GM12878 (cell line): Measurements from ENCODE around the gene PTK7. TPM values are rescaled to one million over a fixed set of nuclear protein-coding genes. Genes with fewer than 3 reads are reported as not detected.
A peak's percentile ranks its signal among the peaks of the same experiment; 100 is the strongest.

Source experiments
- ATAC-seq: fragments of 200-7000 bp; cut with Tn5 transposase; 3 replicates; pipeline ENCODE4 v1.9.1; 2020; ENCODE audit warnings: mild to moderate bottlenecking, moderate library complexity
- BruUV-seq: library from RNA; stranded (reverse); fragments of 400-500 nt; replicated peaks from 2 replicates; lab custom pipeline; 2021; lab: Mats Ljungman, UMichigan
- CTCF ChIA-PET: fragments of 300-600 bp; sonication (Branson Sonifier 250); formaldehyde crosslinking; extraction: SDS; loops from one replicate; lab custom pipeline; 2021; ENCODE audit warnings: inconsistent platforms; lab: Yijun Ruan, JAX
- POLR2A ChIA-PET: fragments of 350-600 bp; formaldehyde crosslinking; extraction: SDS; loops from one replicate; lab custom pipeline; 2021; ENCODE audit warnings: inconsistent platforms; lab: Charles Lee
- RAD21 ChIA-PET: fragments of 300-600 bp; sonication (Branson Sonifier 250); formaldehyde crosslinking; loops from one replicate; lab custom pipeline; 2023; ENCODE audit warnings: antibody characterized with exemption; ENCODE audit not compliant: unreplicated experiment; lab: Charles Lee
- SMC1A ChIA-PET: fragments of 300-600 bp; sonication (Branson Sonifier 250); formaldehyde crosslinking; loops from one replicate; lab custom pipeline; 2023; ENCODE audit not compliant: unreplicated experiment, uncharacterized antibody; lab: Charles Lee
- DNase-seq: peaks from one replicate; pipeline ENCODE4 v3.0.0-alpha.2; 2011; ENCODE audit warnings: low read depth, low spot score
- FAIRE-seq: peaks from 3 replicates; lab custom pipeline; 2011; peaks lifted over from hg19 to GRCh38; lab: Jason Lieb, UNC
- H2AFZ ChIP-seq: 2 replicates; pipeline ENCODE4 v1.6.0; 2011; ENCODE audit warnings: low read depth, low read length, control low read depth; ENCODE audit not compliant: control insufficient read depth
- H3K27ac ChIP-seq: 2 replicates; pipeline ENCODE4 v1.5.1; 2011; ENCODE audit warnings: control low read depth; ENCODE audit not compliant: control insufficient read depth, insufficient read depth
- H3K27me3 ChIP-seq, 2 experiments: replicated peaks in 1 of 2; 2 replicates each; pipeline versions ENCODE4 v1.6.0 to v1.6.1; 2011; ENCODE audit warnings: low read length in 1 of 2; ENCODE audit not compliant: control insufficient read depth in 2 of 2, insufficient read depth in 2 of 2
- H3K36me3 ChIP-seq, 2 experiments: 2 replicates each; pipeline ENCODE4 v1.5.1; 2011; ENCODE audit warnings: low read length in 1 of 2; ENCODE audit not compliant: control insufficient read depth in 2 of 2, insufficient read depth in 2 of 2
- H3K4me1 ChIP-seq: 2 replicates; pipeline ENCODE4 v1.6.1; 2011; ENCODE audit warnings: mild to moderate bottlenecking, low read length, moderate library complexity, mixed read lengths; ENCODE audit not compliant: control insufficient read depth, insufficient read depth
- H3K4me2 ChIP-seq: 2 replicates; pipeline ENCODE4 v1.6.0; 2011; ENCODE audit warnings: control low read depth; ENCODE audit not compliant: control insufficient read depth, insufficient read depth
- H3K4me3 ChIP-seq: fragments of 200-600 bp; sonication (generic); 2 replicates; pipeline ENCODE4 v1.5.1; 2016
- H3K79me2 ChIP-seq: 2 replicates; pipeline ENCODE4 v1.6.0; 2011; ENCODE audit warnings: low read length; ENCODE audit not compliant: control insufficient read depth, insufficient read depth
- H3K9ac ChIP-seq: 2 replicates; pipeline ENCODE4 v1.8.0; 2011; ENCODE audit warnings: low read length, control low read depth, mixed read lengths; ENCODE audit not compliant: control insufficient read depth, insufficient read depth
- H3K9me3 ChIP-seq: replicated peaks from 3 replicates; pipeline ENCODE4 v1.5.1; 2011; ENCODE audit warnings: mild to moderate bottlenecking, low read length; ENCODE audit not compliant: control insufficient read depth, insufficient read depth
- H4K20me1 ChIP-seq: 2 replicates; pipeline ENCODE4 v1.6.0; 2011; ENCODE audit not compliant: control insufficient read depth, insufficient read depth
- CBX3 ChIP-seq: fragments of 200-600 bp; sonication (generic); IDR thresholded peaks from 2 replicates; pipeline ENCODE4 v1.6.1; 2016; ENCODE audit warnings: low read depth, borderline replicate concordance
- ESRRA ChIP-seq: IDR thresholded peaks from 2 replicates; pipeline ENCODE4 v1.6.1; 2012; ENCODE audit warnings: mild to moderate bottlenecking, low read length, improper control_type of control experiment
- GATAD2B ChIP-seq: fragments of 450-650 bp; conservative IDR thresholded peaks from 2 replicates; pipeline ENCODE4 v1.6.1; 2017; ENCODE audit warnings: low read depth, mild to moderate bottlenecking, moderate library complexity
- HCFC1 ChIP-seq: fragments of 150-350 bp; IDR thresholded peaks from 2 replicates; pipeline ENCODE4 v1.6.1; 2014; ENCODE audit warnings: low read length
- MTA3 ChIP-seq: IDR thresholded peaks from 2 replicates; pipeline ENCODE4 v1.6.1; 2012; ENCODE audit warnings: low read length, inconsistent platforms, borderline replicate concordance
- RBBP5 ChIP-seq: fragments of 200-600 bp; sonication (generic); conservative IDR thresholded peaks from 2 replicates; pipeline ENCODE4 v1.6.1; 2016
- WGBS: methylation state at CpG from one replicate; pipeline ENCODE4 v1.1.6; 2016; ENCODE audit warnings: low lambda C conversion rate; ENCODE audit not compliant: insufficient replicate concordance, insufficient coverage; ENCODE audit errors: missing lambda C conversion rate; 5-methylcytosine and 5-hydroxymethylcytosine counted together
- in situ Hi-C: fragments of 300-500 bp; cut with MboI; formaldehyde crosslinking; loops from 9 replicates; pipeline ENCODE4 v1.14.3; 2018; ENCODE audit warnings: mixed read lengths
- intact Hi-C: fragments of 100-400 bp; cut with micrococcal nuclease; formaldehyde crosslinking; loops from one replicate; pipeline ENCODE4 v1.14.2; 2022; ENCODE audit not compliant: unreplicated experiment
- polyA plus RNA-seq, 11 experiments: library from polyadenylated mRNA; depleted of rRNA in 4 of 11; unstranded in 6 of 11; stranded (reverse) in 5 of 11; fragments of >200 nt; fragmentation: Nextera tagmentation in 4 of 11; fragmentation: Illumina TruSeq in 1 of 11; extraction: Ambion mirVana in 4 of 11; extraction: Trizol in 1 of 11; gene quantifications; 1 replicate in 1 of 11; 2 replicates in 10 of 11; pipeline versions ENCODE4 v1.2.1 to v1.2.3, GENCODE V29; 2011 to 2016; ENCODE audit warnings: inconsistent platforms in 2 of 11, missing spikeins in 2 of 11, low read depth in 1 of 11
- total RNA-seq, 4 experiments: library from RNA; depleted of rRNA in 3 of 4; stranded (reverse); fragments of >200 nt in 3 of 4; fragmentation: Illumina TruSeq in 1 of 4; extraction: Trizol in 1 of 4; gene quantifications; 2 replicates each; pipeline versions ENCODE4 v1.2.1 to v1.2.3, GENCODE V29; 2013 to 2021
- TF ChIP-seq, protein P1 (sequence below): IDR thresholded peaks from 2 replicates; pipeline ENCODE4 v1.6.1; 2011; ENCODE audit warnings: borderline replicate concordance, low read depth, mild to moderate bottlenecking, moderate library complexity, mixed read lengths, low read length; ENCODE audit not compliant: insufficient read depth; ENCODE audit errors: extremely low read length
- TF ChIP-seq, protein P2 (sequence below): fragments of 150-350 bp; IDR thresholded peaks from 2 replicates; pipeline ENCODE4 v1.6.1; 2014; ENCODE audit warnings: mild to moderate bottlenecking, low read depth, low read length

PTK7 gene
- total and polyA plus RNA-seq, 10 of the 15 experiments (the other 5 are each of a cell fraction or from before 2014, with no cell fraction given), result 0.18 to 14.4 (median 3.3) TPM; not detected in 1

DNA sequence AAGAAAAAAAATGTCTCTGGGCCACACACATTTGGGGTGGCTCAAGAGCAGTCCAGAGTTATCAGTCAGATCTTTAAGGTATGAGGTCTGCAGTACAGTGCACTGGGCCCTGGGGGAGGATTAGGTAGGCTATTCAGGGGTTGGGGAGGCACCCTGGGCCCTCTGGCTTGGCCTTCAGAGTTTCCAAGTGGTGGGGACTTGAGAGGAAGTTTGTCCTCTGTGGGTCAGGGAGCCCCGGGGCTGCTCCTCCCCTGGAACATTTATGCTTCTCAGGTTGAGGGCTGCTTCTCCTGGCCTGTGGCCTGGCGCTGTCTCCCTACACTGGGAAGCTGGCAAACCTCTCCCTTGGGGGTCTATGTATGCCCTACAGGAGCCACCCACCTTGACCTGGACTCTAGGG is 46.0 kb downstream of the PTK7 start:
- 39% methylated on average over 2 of the region's 2 CpGs for WGBS
- H3K79me2 ChIP-seq, result no peaks in the 10 kb centered on the region
- CTCF ChIA-PET, result interaction anchor here (2.0 kb wide), 1 partner anchor 21 kb away, joined by 6 read pairs; no protein-coding TSS in a partner anchor
- no peak overlapping the region for H3K4me2 ChIP-seq
- no peaks in the 10 kb centered on the region for H3K36me3 ChIP-seq
- no peak overlapping the region for H3K4me3 ChIP-seq
- no TSS peak for BruUV-seq
- in situ Hi-C loops, result no loop called here
- no peaks in the 10 kb centered on the region for H4K20me1 ChIP-seq
- FAIRE-seq (no peak), ATAC-seq (no peak)
- SMC1A ChIA-PET, result no interaction called here
- no peak overlapping the region for H2AFZ ChIP-seq
- H3K4me1 ChIP-seq, result no peaks in the 10 kb centered on the region
- POLR2A ChIA-PET, result no interaction called here
- no peak for TF ChIP-seq HCFC1
- no peak for TF ChIP-seq CBX3
- no peak for TF ChIP-seq GATAD2B
- TF ChIP-seq, all 136 proteins: peak for 0
- H3K27ac ChIP-seq, result no peak overlapping the region
- peaks cover 0 to 1% of the 10 kb centered on the region in 2 experiments; a peak in 1 of 4 replicates for H3K27me3 ChIP-seq
- no peaks in the 10 kb centered on the region for H3K9me3 ChIP-seq
- DNase-seq, result no peak
- intact Hi-C loops, result no loop called here
- H3K9ac ChIP-seq, result no peak overlapping the region
- RAD21 ChIA-PET, result no interaction called here

DNA sequence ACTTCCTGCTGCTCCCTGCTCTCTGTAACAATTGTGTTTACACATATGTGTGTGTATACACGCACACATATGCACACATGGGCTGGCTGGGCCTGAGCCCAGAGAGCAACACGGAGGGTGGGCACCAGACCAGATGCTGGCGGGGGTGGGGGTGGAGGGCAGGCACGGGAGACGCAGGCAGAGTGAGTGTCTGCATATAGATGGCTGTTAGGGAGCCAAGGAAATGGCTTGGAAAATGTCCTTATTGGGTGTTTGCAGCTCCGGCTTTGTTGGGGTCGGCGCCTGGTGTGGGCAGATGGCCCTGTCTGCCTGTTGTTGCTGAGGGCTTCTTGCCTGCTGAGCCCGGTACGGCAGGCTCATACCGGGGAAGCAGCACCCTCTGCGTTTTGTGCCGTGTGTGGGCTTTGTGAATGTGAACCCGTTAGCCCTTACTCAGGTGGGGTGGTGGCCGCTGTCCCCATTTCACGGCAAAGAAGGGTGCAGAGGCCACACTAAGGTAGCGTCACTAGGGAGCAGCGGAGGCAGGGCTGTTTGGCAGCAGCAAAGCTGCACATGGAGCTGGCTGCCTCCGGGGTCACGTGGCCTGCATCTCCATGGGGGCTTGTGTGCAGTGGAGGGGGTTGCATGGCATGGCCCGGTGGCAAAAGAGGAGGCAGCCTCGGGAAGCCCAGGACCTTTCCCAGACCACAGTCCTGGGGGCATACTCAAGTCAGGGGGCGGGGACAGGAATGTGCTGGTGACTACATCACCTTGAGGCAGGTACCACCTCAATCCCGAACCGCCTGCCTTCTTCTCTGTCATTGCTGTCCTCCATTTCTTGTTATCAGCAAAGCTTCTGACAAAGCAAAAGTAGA is 47.6 kb downstream of the PTK7 start:
- in situ Hi-C loops, result no loop called here
- SMC1A ChIA-PET, result no interaction called here
- no peak overlapping the region for H3K27ac ChIP-seq
- TF ChIP-seq MTA3, result no peak
- no peak for TF ChIP-seq ESRRA
- TF ChIP-seq, protein P1, sequence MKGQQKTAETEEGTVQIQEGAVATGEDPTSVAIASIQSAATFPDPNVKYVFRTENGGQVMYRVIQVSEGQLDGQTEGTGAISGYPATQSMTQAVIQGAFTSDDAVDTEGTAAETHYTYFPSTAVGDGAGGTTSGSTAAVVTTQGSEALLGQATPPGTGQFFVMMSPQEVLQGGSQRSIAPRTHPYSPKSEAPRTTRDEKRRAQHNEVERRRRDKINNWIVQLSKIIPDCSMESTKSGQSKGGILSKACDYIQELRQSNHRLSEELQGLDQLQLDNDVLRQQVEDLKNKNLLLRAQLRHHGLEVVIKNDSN, result peak; percentile 12
- TF ChIP-seq RBBP5, result no peak
- TF ChIP-seq, protein P2, sequence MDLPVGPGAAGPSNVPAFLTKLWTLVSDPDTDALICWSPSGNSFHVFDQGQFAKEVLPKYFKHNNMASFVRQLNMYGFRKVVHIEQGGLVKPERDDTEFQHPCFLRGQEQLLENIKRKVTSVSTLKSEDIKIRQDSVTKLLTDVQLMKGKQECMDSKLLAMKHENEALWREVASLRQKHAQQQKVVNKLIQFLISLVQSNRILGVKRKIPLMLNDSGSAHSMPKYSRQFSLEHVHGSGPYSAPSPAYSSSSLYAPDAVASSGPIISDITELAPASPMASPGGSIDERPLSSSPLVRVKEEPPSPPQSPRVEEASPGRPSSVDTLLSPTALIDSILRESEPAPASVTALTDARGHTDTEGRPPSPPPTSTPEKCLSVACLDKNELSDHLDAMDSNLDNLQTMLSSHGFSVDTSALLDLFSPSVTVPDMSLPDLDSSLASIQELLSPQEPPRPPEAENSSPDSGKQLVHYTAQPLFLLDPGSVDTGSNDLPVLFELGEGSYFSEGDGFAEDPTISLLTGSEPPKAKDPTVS, result no peak
- TF ChIP-seq, all 136 proteins: peak for 1
- Histone ChIP-seq H2AFZ (no peak overlapping the region), H3K27me3 (peaks cover 0 to 1% of the 10 kb centered on the region in 2 experiments; a peak in 1 of 4 replicates), H3K4me1 (no peaks in the 10 kb centered on the region), H3K36me3 (no peaks in the 10 kb centered on the region), H3K9me3 (no peaks in the 10 kb centered on the region), H4K20me1 (no peaks in the 10 kb centered on the region), H3K9ac (no peak overlapping the region), H3K4me3 (no peak overlapping the region), H3K4me2 (no peak overlapping the region), H3K79me2 (no peaks in the 10 kb centered on the region)
- ATAC-seq, result no peak
- ChIA-PET POLR2A (interaction anchor here (0.6 kb wide), 1 partner anchor 232 kb away, joined by 5 read pairs; no protein-coding TSS in a partner anchor), RAD21 (interaction anchor here (1.3 kb wide), 1 partner anchor 52 kb away, joined by 3 read pairs; no protein-coding TSS in a partner anchor), CTCF (interaction anchor here (1.5 to 2.0 kb wide), 2 partner anchors 19 to 37 kb away, joined by 3 to 6 read pairs; no protein-coding TSS in a partner anchor)
- intact Hi-C loops, result no loop called here
- no TSS peak for BruUV-seq
- WGBS, result 41% methylated on average over 25 of the region's 25 CpGs
- FAIRE-seq, result no peak
- no peak for DNase-seq
